Lung microvascular endothelial cell (primary cell): ENCODE measurements around the gene STRBP. TPM values are rescaled to one million over a fixed set of nuclear protein-coding genes. Genes with fewer than 3 reads are reported as not detected.
"Not testable (repeated sequence)": the region's sequence is repeated elsewhere in the genome, so short reads cannot be mapped to it uniquely, and the experiment has no call there.

Experiments used
- DNase-seq, 2 donors: peaks; one replicate each; pipeline versions ENCODE4 v3.0.0 to v3.0.0-alpha.2; 2010; ENCODE audit warnings: low read depth in 2 of 2
- total RNA-seq: library from RNA; depleted of rRNA; stranded (reverse); fragments of >200 nt; gene quantifications from 2 replicates; pipeline ENCODE4 v1.2.1, GENCODE V29; 2014

Gene STRBP
- total RNA-seq, 1 donor from 2014 or later = 7.7 TPM

- no peak for DNase-seq
These were observed 74.4 kb downstream of the STRBP start for GRCh38 chr9:123194023-123194422.

- no peak for DNase-seq
These were observed 76.7 kb downstream of the STRBP start for GRCh38 chr9:123191680-123192079.

DNA sequence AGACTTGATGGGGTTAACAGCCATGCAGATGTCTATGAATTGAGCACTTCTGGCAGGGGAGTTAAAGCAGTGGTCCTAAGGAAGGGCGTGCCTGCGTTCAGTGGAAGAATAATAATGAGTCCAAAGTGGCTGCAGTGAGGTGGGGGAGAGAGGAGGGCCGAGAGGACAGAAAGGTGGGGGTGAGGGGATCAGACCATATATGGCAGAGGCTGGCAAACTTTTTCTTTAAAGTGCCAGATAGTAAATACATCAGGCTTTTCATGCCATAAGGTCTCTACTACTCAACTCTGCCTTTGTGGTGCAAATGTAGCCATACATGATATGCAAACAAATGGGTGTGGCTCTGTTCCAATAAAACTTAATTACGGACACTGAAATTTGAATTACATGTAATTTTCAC lies 77.1 kb downstream of the STRBP start:
- no peak for DNase-seq

GRCh38 chr9:123187131-123187530 lies 81.3 kb downstream of the STRBP start:
- DNase-seq = no peak

- DNase-seq = not testable (repeated sequence)
These were observed 82.4 kb downstream of the STRBP start for GRCh38 chr9:123186029-123186428.

- DNase-seq = no peak
These were observed 91.4 kb downstream of the STRBP start for GRCh38 chr9:123176949-123177348.

GRCh38 chr9:123175854-123176629 lies 92.3 kb downstream of the STRBP start:
- peak; percentile 21 to 29 for DNase-seq

DNA sequence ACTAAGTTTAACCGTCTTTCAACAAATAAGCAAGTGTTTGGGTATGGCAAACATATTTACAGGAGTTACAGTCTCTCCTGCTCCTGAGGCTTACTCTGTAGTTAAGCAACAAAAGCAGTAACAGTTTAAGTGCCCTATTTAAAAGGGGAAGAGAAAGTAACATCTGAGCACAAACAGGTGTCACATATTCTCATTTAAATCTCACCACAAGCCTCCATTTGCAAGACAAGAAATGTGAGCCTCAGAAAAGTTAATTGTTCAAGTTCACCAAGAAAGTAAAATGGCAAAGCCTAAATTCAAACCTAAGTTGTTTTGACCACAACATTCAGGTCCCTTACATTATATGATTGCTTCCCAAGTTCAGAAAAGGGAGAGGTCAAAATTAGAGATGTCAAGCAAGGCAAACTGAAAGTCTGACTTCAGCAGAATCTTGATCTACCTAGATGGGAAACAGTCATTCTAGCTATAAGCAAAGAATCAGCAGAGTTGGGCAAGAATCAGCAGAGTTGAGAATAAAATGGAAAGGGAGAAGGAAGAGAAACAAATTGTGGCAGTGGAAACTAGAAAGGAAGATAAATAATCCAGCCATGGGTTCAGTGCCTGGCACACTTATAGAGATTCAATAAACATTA lies 93.4 kb downstream of the STRBP start:
- DNase-seq = no peak

- DNase-seq = no peak
These were observed 94.3 kb downstream of the STRBP start for GRCh38 chr9:123174079-123174478.

DNA sequence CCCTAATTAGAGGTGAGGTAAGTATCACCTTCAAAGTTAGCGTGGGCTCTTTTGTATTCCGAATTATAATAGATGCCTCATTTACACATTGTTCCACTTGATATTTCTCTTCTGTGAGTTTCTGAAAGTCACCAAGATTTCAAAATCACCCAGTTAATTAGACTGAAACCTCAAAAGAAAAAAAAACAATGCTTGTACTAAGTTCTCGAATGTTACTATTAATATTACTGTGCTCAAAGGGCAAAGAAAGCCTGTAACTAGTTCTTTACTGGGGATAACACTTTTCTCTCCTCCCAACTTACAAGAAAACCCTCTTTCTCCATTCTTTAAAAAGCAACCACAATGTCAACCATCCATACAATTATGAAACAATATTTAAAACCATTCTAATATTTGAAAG lies 98.5 kb downstream of the STRBP start:
- DNase-seq = no peak

DNA sequence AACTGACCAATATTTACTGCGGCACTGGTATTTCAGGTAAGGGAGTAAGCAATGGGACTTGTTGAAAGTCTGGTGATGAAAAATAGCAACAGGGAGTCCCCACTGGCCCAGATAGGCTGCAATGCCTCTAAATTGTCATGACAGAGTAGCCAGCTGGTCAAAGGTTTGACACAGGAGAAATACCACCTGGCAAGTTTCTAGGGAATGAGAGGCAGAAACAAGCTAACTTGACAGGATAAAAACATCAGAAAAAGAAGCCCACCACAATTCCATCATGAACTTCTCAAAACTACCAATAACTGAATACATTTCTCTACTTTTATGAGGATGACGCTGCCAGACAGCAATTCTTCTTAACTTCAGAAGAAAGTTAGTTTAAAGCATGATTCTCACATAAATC lies 99.8 kb downstream of the STRBP start:
- DNase-seq = no peak

DNA sequence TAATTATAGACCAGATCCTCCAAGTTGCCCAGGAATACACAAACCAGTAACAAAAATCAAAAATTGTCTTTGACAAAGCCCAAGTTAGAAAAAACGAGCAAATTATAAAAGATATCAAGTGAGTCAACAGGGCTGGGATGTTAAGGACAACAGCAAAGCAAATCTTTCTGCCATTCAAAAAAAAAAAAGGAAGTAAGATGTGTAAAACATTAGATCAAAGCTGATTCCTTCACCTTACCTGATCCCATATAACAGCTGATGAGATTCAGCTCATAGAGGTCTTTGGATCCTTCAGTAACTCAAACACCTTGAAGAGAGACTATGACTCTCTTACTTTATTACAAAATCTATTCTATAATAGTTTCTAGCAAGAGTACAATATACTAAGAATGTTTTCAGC lies 100.9 kb downstream of the STRBP start:
- DNase-seq = no peak

GRCh38 chr9:123165813-123166212 lies 102.6 kb downstream of the STRBP start:
- DNase-seq = no peak

- no peak for DNase-seq
These were observed 104.1 kb downstream of the STRBP start for GRCh38 chr9:123164285-123164684.

DNA sequence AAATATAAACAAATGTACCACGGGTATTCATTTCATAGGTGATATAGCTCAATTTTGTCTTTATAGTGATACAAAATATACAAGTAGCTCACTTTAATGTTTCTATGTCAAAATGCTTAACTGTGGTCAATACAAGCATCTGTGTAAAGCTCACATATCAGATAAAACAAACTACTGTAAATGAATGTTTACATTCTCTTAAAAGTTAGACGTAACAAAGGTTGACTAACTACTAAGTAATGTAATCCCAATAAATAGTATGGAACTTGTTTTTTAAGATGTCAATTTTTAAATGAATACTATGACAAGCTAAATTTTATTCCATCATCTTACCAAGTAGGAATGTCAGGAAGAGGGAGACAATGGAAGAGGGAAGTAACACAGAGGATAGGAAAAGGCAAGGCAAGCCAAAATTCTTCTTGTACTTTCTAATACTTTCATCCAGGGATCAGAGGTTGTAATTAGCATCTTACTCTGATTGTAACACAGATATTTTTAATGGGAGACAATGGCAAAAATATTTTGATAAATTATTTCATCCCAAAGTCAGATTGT lies 105.5 kb downstream of the STRBP start:
- DNase-seq = peak; percentile 53 to 65

DNA sequence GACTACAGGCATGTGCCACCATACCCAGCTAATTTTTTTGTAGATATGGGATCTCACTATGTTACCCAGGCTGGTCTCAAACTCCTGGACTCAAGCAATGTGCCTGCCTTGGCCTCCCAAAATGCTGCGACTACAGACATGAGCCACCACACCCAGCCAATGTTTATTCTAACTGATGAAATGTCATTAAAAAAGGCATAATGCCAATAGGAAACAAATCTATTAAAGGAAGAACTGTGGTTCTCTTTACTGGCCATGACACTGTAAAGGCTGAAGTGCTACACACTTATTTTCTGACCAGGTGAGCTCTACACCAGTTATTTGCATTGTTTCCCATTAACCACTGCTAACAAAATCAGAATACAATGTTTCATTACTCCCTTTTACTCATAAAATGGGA lies 106.0 kb downstream of the STRBP start:
- DNase-seq = peak in 1 of 2 donors; percentile 18

- peak; percentile 18 to 51 for DNase-seq
These were observed 111.2 kb downstream of the STRBP start for GRCh38 chr9:123157221-123157620.

DNA sequence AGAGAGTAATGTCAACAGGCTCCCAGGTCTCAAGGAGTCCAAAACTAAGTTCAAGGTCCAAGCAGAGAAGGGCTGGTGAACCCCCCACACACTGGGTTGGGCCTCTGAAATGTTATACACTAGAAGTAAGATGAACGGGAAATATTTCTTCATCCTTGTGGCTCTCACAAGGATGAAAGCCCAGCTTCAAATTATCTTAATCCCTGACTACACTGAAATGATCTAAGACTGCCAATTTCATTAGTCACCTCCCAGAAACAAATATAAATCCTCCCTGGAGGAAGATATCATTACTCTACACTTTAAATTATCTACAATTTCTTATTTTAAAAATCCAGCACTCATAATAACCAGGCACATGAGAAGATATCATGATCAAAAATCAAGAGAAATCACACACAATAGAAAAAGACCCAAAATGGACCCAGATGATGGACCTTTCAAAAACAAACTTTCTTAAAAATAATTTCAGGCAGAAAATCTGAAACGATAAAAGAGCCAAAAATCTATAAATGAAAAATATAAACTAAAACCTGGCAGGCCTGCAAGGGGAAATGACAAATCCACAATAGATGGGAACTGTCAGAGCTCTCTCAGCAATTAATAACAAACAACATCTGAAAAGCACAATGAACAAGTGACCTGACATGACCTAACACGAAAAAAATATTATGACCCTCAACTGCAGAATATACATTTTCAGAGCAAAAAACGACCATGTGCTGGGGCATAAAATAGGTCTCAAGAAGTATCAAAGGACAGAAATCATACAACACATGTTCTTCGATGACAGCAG lies 117.5 kb downstream of the STRBP start:
- DNase-seq = peak; percentile 85 to 86

- no peak for DNase-seq
These were observed 119.3 kb downstream of the STRBP start for GRCh38 chr9:123149067-123149466.

DNA sequence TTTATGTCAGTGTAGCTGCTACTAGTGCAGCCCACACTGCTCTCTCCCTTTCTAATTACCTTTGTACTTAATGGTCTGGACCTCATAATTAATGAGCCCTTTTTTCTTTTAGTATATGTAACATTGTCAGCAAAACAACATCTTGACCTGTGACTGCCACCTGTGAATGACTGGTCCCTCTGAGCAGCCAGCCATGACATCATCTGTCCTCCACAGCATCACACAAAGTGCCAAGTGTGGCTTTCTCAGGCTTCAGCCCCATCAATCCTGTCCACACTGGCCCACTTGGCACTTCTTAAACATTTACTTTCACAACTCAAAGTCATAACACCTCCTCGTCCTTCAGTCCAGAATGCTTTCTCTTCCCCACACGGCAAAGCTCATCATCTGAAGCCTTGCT lies 130.2 kb downstream of the STRBP start:
- DNase-seq = no peak

DNA sequence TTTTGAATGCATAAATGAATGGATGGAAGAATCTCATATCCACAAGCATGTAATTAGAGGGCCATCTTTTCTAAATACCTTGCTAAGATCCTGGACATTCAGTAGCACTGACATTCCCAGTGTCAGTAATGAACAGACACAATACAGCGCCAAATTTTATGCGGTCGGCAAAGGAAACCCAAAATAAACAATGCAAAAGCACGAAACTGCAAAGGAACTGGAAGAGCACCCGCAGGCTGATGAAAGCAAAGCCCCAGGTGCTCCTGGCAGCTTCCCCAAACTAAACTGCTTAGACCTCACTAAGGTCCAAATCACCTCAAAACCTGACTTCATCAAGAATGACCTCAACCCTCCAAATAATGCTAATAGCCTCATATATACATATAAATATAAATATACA lies 133.0 kb downstream of the STRBP start:
- peak in 1 of 2 donors; percentile 18 for DNase-seq

- no peak for DNase-seq
These were observed 135.7 kb downstream of the STRBP start for GRCh38 chr9:123132696-123133095.
